ES-I3 (cell line): ENCODE results near the gene PCYOX1L.
"Not testable (repeated sequence)": the region's sequence is repeated elsewhere in the genome, so short reads cannot be mapped to it uniquely, and the experiment has no call there.

ENCODE experiments used
- H3K36me3 ChIP-seq: 2 replicates; pipeline ENCODE4 v1.6.1; 2013; ENCODE audit warnings: mild to moderate bottlenecking, low read length, control low read depth, moderate library complexity; ENCODE audit not compliant: insufficient read depth
- H3K4me1 ChIP-seq: 2 replicates; pipeline ENCODE4 v1.6.1; 2013; ENCODE audit warnings: mild to moderate bottlenecking, control low read depth, low read length; ENCODE audit not compliant: insufficient read depth
- H3K9ac ChIP-seq: 2 replicates; pipeline ENCODE4 v1.6.1; 2013; ENCODE audit warnings: low read depth, mild to moderate bottlenecking, low read length, moderate library complexity
- H3K9me3 ChIP-seq: 2 replicates; pipeline ENCODE4 v1.6.1; 2013; ENCODE audit warnings: mild to moderate bottlenecking, low read length, moderate library complexity; ENCODE audit not compliant: control insufficient read depth, insufficient read depth

PCYOX1L gene

DNA sequence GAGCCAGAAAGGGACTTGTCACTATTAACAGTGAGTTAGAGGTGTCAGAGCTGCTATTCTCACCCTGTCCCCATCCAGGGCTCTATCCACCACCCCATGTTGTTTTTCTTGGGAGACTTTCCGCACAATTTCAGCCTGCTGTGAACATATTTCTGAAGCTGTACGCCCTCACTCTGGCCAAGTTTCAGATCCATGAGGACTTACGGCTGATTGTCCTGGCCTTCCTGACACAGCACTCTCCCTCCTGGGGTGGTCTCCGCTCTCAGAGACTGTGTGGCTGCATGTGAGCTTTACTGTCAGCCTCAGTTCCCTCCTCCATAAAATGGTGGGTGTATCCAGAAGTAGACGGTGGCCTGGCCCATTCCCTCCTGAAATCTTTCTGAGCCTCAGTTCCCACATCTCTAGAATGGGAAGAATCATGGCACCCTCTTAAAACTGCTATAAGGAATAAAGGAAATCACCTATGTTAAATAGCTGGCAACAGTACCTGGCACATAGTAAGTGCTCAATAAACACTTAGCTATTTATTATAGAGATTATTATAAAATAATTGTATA is 22.1 kb downstream of the PCYOX1L start:
- Histone ChIP-seq H3K36me3 (no peaks in the 10 kb centered on the region), H3K4me1 (peaks cover 10% of the 10 kb centered on the region), H3K9ac (no peak overlapping the region), H3K9me3 (no peaks in the 10 kb centered on the region)

- no peak overlapping the region for H3K9ac ChIP-seq
Measured at GRCh38 chr5:149380466-149381121, 22.7 kb downstream of the PCYOX1L start.

DNA sequence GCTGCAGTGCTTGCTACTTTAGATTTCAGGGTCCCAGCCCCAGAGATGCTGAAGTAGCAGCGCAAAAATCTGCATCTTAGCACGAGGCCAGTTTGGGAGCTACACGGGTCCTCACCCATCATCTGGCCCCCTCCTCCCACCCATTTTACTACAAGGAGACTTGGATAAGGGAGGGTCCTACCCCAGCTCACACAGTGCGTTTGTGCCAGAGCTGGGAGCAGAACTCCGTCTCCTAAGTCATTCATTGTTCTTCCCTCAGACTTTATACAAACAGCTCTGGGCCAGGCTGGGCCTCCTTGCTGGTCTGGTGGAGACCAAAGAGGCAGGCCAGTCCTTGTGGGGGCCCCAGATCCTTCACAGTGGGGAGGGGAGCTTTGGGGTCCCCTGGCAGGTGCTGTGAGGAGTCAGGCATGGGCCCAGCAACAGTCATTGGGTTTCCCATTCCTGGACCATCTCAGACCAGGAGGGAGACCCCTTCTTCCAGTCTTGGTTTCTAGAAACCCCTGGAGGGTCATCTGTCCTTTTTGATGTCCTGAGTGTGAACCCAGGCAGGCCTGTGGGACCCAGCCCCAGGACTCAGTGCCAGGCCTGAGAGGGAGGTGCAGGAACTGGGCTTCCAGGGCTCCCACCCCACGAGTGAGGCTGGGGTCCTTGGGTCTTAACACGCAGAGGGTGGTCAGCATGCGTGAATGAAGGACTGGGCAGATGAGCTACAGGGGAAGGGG is 23.6 kb downstream of the PCYOX1L start:
- Histone ChIP-seq H3K9me3 (no peaks in the 10 kb centered on the region), H3K4me1 (peaks cover 15% of the 10 kb centered on the region), H3K36me3 (no peaks in the 10 kb centered on the region), H3K9ac (no peak overlapping the region)

More at GRCh38 chr5:149380466-149381121, 22.7 kb downstream of the PCYOX1L start:
- H3K4me1 ChIP-seq = peaks cover 10% of the 10 kb centered on the region
- no peaks in the 10 kb centered on the region for H3K36me3 ChIP-seq
- no peaks in the 10 kb centered on the region for H3K9me3 ChIP-seq

DNA sequence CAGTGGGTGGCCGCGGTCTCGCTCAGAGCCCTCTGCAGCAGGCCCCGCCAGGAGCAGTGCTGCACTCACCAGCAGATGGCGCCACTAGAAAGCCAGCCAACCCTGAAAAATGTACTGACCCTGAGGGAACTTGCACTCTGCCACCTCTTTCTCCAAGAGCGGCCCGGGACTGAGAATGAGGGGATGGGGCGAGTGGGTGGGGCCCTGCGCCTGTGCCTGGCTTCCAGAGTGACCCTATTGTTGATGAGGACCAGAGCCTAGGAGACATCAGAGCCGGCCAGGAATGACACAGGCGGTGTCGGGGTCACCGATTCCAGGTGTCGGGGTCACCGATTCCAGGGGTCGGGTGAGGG is 24.1 kb downstream of the PCYOX1L start:
- Histone ChIP-seq H3K4me1 (peaks cover 15% of the 10 kb centered on the region), H3K9ac (no peak overlapping the region), H3K36me3 (no peaks in the 10 kb centered on the region)

DNA sequence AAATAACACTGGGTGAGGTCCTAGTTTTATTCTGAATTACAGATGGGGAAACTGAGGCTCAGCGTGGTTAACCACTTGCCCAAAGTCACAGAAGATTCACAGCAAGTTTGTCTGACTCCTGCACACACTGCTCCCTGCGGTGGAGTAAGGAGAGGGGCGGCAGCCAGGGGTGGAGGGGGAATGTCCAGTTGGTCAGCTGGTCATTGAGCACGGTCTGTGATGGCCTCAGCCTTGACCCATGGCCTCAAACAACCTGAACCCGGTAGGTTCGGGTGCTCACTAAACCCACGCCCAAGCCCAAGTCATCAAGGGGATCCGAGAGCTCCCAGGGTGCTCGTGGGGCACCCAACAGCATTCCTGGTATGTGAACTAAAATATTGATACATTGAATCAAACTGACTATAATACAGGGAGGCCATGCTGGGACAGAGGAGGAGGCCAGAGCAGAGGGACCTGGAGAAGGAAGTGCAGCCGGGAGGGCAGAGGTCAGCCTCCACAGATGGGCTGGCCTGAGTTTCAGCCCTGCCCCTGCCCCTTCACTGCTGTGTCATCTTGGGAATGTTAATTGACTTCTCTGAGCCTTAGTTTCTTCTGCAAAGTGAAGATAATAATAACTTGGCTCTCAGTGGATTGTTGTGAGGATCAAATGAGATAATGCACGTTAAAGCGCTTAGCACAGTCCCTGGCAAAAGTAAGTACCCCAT is 24.8 kb downstream of the PCYOX1L start:
- H3K9ac ChIP-seq = no peak overlapping the region
- H3K36me3 ChIP-seq = no peaks in the 10 kb centered on the region
- peaks cover 15% of the 10 kb centered on the region for H3K4me1 ChIP-seq
- H3K9me3 ChIP-seq = no peaks in the 10 kb centered on the region

More for the DNA sequence above, 24.1 kb downstream of the PCYOX1L start:
- no peaks in the 10 kb centered on the region for H3K9me3 ChIP-seq

- H3K9ac ChIP-seq = no peak overlapping the region
- peaks cover 12% of the 10 kb centered on the region for H3K4me1 ChIP-seq
- H3K36me3 ChIP-seq = no peaks in the 10 kb centered on the region
- H3K9me3 ChIP-seq = no peaks in the 10 kb centered on the region
Measured at GRCh38 chr5:149383399-149383798, 25.6 kb downstream of the PCYOX1L start.

DNA sequence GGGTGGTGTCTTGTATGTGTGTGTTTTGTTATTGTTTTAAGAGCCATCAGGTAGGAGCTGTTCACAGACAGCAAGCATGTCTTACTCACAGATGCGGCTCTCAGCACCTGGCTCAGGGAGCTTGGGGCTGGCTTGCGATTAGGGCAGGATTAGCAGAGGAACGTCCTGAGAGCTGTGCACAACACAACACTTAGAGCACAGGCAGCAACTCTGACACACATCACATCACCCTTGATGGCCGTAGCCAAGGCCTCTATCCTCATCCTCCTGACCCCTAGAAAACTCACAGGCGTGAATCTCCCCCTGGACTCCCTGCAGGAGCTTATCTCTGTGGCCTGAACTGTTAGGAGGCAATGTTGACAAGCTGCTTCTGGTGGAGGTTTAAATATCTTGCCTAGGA is 28.3 kb downstream of the PCYOX1L start:
- Histone ChIP-seq H3K9me3 (no peaks in the 10 kb centered on the region), H3K36me3 (no peaks in the 10 kb centered on the region), H3K9ac (no peak overlapping the region), H3K4me1 (peaks cover 8% of the 10 kb centered on the region; the same call in 1 of the 2 replicates)

GRCh38 chr5:149387081-149387631 is 29.3 kb downstream of the PCYOX1L start:
- no peaks in the 10 kb centered on the region for H3K36me3 ChIP-seq
- peaks cover 7% of the 10 kb centered on the region; the same call in 1 of the 2 replicates for H3K4me1 ChIP-seq
- no peak overlapping the region for H3K9ac ChIP-seq
- no peaks in the 10 kb centered on the region for H3K9me3 ChIP-seq

DNA sequence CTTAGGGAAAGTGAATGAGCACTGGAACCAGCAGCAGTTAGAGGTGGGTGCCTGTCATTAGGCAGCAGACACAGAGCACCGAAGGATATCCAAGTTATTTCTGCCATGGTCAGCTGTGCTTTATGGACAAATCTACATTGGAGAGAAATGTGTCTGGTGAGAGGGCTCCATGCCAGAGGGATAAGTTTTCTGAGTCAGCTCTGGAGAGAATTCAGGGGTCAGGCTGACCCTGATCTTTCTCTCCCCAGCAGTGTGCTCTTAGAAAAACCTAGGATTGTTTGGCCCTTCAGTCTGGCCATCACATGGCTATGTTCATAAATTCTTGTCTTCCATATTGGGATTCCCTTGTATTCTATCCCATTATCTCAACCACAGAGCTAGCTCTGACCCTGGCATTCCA is 30.1 kb downstream of the PCYOX1L start:
- no peak overlapping the region for H3K9ac ChIP-seq
- no peaks in the 10 kb centered on the region for H3K9me3 ChIP-seq
- 0 out of 2 replicates have a peak, but pooled peaks cover 5% of the 10 kb centered on the region for H3K4me1 ChIP-seq
- H3K36me3 ChIP-seq = no peaks in the 10 kb centered on the region

GRCh38 chr5:149388498-149389190 is 30.8 kb downstream of the PCYOX1L start:
- no peaks in the 10 kb centered on the region for H3K9me3 ChIP-seq
- H3K9ac ChIP-seq = no peak overlapping the region
- no peaks in the 10 kb centered on the region for H3K36me3 ChIP-seq
- 0 out of 2 replicates have a peak, but pooled peaks cover 5% of the 10 kb centered on the region for H3K4me1 ChIP-seq

- H3K36me3 ChIP-seq = no peaks in the 10 kb centered on the region
- no peak overlapping the region for H3K9ac ChIP-seq
- 0 out of 2 replicates have a peak, but pooled peaks cover 5% of the 10 kb centered on the region for H3K4me1 ChIP-seq
- H3K9me3 ChIP-seq = no peaks in the 10 kb centered on the region
Measured at GRCh38 chr5:149389552-149390495, 32.0 kb downstream of the PCYOX1L start.

DNA sequence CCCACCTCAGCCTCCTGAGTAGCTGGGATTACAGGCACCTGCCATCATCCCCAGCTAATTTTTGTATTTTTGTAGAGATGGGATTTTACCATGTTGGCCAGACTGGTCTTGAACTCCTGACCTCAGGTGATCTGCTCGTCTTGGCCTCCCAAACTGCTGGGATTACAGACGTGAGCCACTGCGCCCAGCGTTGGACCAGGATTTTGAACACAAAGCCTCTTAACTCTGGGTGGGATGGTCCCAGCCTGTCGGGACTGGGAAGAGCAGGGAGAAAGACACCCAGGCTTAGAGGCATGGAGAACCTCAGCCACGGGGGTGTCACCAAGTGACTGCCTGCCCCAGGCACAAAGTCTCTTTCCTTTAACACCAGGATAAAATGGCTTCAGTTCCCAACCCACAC is 33.2 kb downstream of the PCYOX1L start:
- H3K9ac ChIP-seq, H3K36me3 ChIP-seq, H3K9me3 ChIP-seq, H3K4me1 ChIP-seq: not testable (repeated sequence)

GRCh38 chr5:149391524-149391923 is 33.7 kb downstream of the PCYOX1L start:
- Histone ChIP-seq H3K4me1 (no peaks in the 10 kb centered on the region), H3K9ac (no peak overlapping the region), H3K9me3 (no peaks in the 10 kb centered on the region), H3K36me3 (no peaks in the 10 kb centered on the region)
